Activated CD4-positive, CD25-positive, alpha-beta regulatory T cell treated with anti-CD3 and anti-CD28 coated beads, Interleukin-2, amount 50 U/mL, for 24 hours (primary cell): ENCODE measurements around the gene ZNF541.
A peak's percentile ranks its signal among the peaks of the same experiment; 100 is the strongest.

Experiments used
- ATAC-seq, 2 donors: fragments of 150-1000 bp; cut with Tn5 transposase; one replicate each; pipeline ENCODE4 v1.10.0; 2021; ENCODE audit warnings: mild to moderate bottlenecking in 1 of 2, moderate library complexity in 1 of 2

Gene ZNF541, protein sequence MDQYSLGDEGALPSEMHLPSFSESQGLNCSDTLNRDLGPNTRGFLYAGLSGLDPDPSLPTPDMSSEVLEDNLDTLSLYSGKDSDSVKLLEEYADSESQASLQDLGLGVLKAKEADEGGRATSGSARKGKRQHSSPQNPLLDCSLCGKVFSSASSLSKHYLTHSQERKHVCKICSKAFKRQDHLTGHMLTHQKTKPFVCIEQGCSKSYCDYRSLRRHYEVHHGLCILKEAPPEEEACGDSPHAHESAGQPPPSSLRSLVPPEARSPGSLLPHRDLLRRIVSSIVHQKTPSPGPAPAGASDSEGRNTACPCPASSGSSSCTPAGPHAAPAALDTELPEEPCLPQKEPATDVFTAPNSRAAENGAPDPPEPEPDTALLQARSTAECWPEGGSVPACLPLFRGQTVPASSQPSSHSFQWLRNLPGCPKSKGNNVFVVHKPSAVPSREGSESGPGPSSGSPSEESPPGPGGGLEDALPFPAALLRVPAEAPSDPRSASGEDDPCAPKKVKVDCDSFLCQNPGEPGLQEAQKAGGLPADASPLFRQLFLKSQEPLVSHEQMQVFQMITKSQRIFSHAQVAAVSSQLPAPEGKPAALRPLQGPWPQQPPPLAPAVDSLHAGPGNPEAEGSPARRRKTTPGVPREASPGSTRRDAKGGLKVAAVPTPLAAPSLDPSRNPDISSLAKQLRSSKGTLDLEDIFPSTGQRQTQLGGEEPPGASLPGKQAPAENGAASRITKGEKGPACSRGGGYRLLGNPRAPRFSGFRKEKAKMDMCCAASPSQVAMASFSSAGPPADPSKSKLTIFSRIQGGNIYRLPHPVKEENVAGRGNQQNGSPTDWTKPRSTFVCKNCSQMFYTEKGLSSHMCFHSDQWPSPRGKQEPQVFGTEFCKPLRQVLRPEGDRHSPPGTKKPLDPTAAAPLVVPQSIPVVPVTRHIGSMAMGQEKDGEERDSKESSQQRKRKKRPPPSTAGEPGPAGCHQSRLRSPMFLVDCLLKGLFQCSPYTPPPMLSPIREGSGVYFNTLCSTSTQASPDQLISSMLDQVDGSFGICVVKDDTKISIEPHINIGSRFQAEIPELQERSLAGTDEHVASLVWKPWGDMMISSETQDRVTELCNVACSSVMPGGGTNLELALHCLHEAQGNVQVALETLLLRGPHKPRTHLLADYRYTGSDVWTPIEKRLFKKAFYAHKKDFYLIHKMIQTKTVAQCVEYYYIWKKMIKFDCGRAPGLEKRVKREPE (N-terminal part only)

DNA sequence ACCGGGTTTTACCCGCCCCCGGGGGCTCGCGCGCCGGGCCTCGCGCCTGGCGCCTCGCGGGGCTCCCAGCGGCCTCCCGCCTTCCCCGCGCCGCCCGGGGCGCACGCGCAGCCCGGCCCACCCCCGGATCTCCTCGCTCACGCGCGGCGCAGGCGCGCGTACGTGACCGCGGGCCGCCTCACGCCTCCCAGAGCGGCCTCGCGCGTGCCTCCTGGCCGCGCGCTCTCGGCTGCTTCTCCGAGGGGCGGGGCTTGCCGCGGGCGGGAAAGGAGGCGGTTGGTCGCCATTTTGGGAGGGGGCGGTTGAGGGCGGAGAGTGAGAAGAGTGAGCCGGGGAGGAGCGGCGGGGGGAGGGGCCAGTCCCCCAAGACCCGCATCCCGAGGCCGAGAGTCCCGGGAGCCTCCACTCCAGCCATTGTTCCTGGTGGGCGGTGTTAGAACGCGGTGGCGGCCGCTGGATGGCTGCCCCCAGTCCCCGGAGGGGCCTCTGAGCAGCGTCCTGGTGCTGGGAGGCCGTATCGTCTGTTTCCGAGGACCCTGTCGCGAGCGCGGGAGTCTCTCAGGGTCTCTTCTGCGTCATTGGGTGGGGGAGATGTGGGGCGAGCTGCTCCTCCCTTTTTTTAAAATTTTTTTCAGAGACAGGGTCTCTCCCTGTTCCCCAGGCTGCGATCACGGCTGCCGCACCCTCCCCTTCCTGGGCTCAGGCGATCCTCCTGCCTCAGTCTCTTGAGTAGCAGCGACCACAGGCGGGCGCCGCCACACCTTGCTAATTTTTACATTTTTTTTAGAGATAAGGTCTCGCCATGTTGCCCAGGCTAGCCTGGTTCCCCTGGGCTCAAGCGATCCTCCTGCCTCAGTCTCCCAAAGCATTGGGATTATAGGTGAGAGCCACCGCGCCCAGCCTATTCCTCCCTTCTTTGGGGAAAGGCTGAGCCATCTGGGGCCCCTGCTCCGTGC, at the start of gene ZNF541:
ZNF541 (minus strand) TSS at position 78 of the 956 bp plus-strand sequence. CDS start 17,292 bp downstream, outside the sequence.
- peak; percentile 78 to 80 for ATAC-seq

DNA sequence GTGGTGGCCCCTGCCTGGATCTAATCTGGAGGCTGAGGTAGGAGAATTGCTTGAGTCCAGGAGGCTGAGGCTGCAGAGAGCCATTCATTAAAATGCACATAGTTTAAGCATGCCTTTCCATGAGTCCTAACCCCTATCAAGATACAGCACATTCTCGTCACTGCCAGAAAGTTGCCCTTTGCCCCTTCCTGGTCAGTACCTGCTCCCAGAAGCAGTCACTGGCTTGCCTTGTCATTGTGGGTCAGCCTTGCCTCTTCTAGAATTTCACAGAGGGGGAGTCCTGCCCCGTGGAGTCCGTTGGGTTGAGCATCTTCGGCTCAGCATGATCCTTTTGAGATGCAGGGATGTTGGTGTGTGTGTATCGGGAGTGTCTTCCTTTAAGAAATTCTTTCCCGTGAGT, 46.8 kb upstream of the ZNF541 start:
- ATAC-seq: no peak

DNA sequence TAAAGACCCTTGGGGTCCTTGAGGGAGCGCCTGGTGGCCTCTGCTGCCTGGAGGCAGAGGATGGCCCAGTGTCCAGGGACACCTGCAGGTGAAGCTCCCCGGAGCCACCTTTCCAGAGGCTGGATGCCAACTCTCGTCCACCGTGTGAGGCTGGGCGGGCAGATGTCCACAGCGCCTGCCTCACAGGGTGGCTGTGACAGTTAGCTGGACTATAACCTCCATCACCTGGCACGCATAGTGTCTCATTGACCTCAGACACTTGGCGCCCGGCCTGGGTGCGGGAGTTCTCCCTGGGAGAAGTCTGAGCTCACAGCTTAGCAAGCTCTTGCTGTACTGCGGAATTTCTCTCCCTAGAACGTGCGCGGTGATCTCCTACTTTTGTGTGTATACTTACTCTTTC, 45.8 kb upstream of the ZNF541 start:
- no peak for ATAC-seq

DNA sequence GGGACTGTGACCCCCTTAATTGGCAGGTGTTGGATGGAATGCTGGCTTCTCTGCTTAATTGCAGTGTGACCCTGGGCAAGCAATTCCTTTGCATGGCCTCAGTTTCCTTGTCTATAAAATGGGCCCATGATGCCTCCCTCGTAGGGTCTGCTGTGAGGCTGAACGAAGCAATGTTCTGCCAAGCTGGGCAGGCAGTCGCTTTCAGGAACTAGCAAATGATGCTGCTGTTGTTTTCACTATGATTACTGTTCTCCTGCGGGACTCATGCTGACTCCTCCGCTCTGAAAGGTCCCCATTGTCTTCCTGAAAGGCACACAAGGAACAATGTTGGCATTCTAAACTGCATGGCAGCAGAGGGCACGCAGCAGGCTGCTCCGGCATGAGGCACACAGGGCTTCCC, 42.8 kb upstream of the ZNF541 start:
- ATAC-seq: no peak

- ATAC-seq: no peak
Observed at GRCh38 chr19:47615230-47615629, 42.3 kb upstream of the ZNF541 start.

GRCh38 chr19:47614559-47614958, 41.6 kb upstream of the ZNF541 start:
- ATAC-seq: no peak

- no peak for ATAC-seq
Observed at GRCh38 chr19:47614021-47614295, 41.0 kb upstream of the ZNF541 start.

DNA sequence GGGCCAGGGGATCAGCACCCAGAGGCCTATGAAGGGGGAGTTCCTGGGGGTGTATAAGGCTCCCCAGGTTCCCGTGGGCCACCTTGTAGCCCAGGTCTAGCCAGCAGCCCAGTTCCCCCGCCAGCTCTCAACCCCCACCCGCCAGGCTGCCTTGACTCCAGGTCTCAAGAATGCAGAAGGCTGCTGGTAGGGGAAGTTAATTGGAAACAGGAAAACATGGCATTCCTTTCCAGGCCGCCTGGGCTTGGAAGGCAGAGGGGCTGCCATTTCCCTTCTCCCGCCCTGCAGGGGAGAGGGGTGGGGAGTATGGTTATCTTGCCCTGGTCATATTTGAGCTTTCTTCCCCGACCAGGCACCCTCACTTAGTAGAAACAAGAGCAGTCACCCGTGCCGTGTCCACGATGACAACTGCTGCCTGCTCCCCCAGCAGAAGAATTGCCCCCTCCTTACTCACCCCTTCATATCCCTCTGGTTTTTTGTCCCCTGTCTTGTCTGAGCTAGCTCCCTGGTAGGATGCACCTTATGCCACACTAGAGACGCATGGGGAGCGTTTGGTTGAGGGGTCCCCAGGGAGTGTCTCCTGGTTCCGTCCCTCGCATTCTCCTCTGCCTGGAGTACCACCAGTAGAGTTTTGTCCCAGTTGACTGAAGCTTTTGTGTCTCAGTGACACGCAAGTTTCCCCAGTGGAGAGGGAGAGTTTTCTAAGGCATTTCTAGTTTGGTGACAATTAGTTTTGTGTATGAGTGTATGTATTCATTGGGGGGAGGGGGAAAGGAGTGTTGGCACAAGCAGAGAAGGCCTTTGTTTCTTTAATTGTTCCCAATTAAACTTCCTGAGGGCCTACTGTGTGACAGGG, 40.4 kb upstream of the ZNF541 start:
- no peak for ATAC-seq

DNA sequence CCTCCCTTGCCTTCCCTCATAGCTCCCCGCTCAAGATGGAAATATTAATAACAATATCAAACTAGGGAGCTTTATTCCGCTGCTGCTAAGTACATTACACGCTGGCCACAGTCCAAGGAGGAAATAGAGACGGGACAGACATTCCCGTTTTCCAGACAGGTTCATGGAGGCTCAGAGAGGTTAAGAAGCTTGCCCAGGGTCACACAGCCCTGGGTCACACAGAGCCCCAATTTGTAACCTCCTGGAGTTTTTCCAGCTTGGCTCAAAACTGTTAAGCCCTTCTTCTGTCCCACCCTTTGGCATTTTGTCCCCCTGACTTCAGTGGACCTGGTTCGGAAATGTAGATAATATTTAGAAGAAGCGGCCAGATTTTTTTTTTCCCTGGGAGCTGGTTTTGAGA, 38.0 kb upstream of the ZNF541 start:
- ATAC-seq: no peak

DNA sequence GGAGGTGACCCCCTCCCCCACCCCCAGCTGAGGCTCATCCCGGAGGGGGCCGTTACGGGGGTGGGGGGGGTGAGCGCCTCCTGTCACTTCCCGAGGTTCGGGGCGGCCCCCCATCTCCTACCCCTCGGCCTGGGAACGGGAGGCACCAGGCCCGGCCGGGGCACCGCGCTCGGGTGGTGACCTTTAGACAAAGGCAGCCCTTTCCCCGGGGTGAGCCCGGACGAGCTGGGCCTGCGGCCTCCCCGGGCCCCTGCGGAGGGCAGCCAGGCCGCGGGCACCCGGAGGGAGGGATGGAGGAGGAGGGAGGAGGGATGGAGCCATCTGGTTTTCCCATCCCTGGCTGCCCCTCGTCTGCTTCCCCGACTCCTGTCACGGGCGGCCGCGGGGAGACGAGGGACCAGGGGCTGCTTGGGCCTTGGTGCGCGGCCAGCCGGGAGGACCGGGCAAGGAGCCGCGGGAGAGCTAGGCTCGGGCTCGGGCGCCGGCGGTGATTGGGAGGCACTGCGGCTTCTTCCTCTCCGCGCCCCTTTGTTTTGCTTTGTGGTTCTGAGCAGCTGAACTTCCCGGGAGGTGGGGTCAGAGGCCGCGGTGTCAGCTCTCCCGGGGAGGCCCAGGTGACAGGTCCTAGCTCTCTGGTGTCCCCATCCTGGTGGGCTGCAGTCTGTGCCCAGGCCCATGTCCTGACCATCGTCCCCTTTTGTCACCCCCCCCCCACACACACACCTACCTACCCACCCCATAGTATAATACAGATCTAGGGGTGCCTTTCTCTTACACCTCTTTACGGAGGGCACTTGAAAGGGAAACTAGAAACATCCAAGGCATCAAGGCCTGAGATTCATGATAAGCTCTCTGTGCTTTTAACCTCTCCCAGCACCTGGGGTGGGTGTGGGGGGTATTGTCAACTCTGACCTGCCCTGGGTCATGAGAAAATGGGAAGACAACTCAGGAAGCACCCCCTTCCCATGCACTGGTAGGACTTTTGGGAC, 37.3 kb upstream of the ZNF541 start:
- no peak for ATAC-seq

DNA sequence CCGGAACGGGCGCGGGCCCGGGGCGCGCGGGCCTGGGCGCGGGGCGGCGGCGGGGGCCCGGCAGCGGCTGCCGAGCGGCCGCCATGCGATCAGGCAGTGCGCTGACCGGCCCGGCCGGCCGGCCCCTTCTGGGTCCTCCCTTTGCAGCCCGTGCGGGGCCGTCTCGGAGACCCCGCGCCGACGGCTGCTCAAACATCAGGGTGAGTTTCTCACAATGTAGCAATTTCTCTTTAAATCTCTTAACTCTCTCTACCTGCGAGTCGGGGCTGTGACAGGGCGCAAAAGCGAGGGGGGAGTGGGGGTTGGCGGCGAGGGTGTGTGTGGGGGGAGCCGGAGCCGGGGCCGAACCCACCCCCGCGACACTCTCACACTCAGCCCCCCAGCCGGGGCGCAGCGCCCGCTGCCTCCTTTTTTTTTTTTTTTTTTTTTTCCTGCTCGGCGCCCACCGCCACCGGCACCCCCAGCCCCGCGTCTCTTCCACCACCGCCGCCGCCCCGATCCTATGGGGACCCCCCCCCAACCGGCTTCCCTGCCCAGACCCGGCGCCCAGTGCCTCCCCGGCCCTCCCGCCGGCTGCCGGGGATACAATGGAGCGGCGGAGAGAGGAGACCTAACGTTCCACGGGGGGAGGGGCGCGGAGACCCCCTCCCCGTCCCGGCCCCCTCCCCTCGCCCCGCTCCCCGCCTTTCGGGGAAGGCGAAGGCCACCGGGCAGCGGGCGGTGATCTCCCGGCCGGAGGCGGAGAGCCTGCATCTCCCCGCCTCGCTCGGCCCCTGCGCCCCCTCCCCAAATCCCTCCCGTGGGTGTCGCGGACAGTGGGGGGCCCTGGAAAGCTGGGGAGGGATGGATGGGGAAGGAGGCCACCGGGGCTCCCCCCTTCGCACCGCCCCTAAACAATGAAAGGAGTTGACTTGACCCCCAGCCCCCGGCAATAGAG, 36.3 kb upstream of the ZNF541 start, which contains the start of gene BICRA:
BICRA (plus strand) TSS at position 166 of the 937 bp plus-strand sequence. CDS start 64,441 bp downstream, outside the sequence.
- peak; percentile 71 to 75 for ATAC-seq

DNA sequence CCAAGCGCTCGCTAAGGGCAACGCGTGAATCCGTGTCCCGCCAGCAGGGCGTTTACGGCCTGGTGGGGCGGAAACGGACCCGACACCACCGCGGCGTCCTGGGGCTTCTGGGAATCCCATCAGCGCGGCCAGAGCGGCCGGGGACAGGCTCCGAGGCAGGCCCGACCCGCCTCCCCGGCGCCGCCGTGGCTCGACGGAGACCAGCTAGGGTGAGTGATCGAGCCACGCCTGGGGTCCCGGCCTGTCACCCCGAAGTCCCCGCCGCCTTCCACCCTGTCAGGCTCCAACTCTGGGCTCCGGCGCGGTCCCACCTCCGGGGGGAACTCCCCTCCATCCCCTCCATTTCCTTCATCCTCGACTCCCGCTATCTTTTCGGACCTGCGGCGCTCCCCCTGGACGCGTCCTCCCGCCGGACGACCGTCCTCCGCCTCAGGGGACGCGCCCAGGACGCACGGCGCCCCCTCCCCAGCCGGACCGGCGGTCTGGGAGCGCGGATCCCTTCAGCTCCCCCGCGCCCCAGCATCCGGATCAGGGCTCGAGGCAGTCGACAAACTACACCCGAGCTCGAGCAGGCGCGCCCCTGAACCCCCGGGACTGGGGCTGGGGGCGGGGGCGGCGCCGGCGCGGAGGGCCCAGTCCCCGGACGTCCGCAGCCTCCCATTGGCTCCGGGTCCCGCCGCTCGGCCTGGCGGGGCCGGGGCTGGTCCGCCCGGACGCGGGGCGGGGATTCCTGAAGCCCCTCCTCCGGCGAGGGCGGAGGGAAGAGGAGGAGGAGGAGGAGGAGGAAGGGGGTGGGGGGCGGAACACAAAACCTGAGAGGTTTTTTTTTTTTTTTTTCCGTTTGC, 35.3 kb upstream of the ZNF541 start:
- peak; percentile 92 to 94 for ATAC-seq

- no peak for ATAC-seq
Observed at GRCh38 chr19:47607564-47608073, 34.7 kb upstream of the ZNF541 start.

- ATAC-seq: no peak
Observed at GRCh38 chr19:47603706-47604565, 31.0 kb upstream of the ZNF541 start.

GRCh38 chr19:47601180-47601904, 28.4 kb upstream of the ZNF541 start:
- ATAC-seq: no peak
